Activated CD8-positive, alpha-beta memory T cell treated with anti-CD3 and anti-CD28 coated beads, Interleukin-2, amount 50 U/mL, for 4 hours (primary cell): Measurements from ENCODE around the gene AGAP1.

Source experiments
- DNase-seq: peaks from one replicate; pipeline ENCODE4 v3.0.0-alpha.2; 2020

The AGAP1 gene

GRCh38 chr2:235781775-235782174 lies 287.9 kb downstream of the AGAP1 start:
- DNase-seq: no peak

- no peak for DNase-seq
Observed at GRCh38 chr2:235784788-235785187, 290.9 kb downstream of the AGAP1 start.

GRCh38 chr2:235789552-235789951 lies 295.7 kb downstream of the AGAP1 start:
- no peak for DNase-seq

GRCh38 chr2:235793163-235793752 lies 299.4 kb downstream of the AGAP1 start:
- DNase-seq: no peak

GRCh38 chr2:235799281-235799680 lies 305.4 kb downstream of the AGAP1 start:
- no peak for DNase-seq

GRCh38 chr2:235802542-235802941 lies 308.7 kb downstream of the AGAP1 start:
- DNase-seq: no peak

GRCh38 chr2:235803028-235803427 lies 309.2 kb downstream of the AGAP1 start:
- no peak for DNase-seq

GRCh38 chr2:235804676-235805075 lies 310.8 kb downstream of the AGAP1 start:
- DNase-seq: no peak

GRCh38 chr2:235806986-235807750 lies 313.3 kb downstream of the AGAP1 start:
- no peak for DNase-seq

GRCh38 chr2:235808366-235808765 lies 314.5 kb downstream of the AGAP1 start:
- DNase-seq: no peak

GRCh38 chr2:235810252-235810651 lies 316.4 kb downstream of the AGAP1 start:
- DNase-seq: no peak

- no peak for DNase-seq
Observed at GRCh38 chr2:235810846-235811245, 317.0 kb downstream of the AGAP1 start.

- DNase-seq: no peak
Observed at GRCh38 chr2:235811446-235812184, 317.8 kb downstream of the AGAP1 start.

GRCh38 chr2:235812185-235812665 lies 318.4 kb downstream of the AGAP1 start:
- no peak for DNase-seq

GRCh38 chr2:235813398-235813797 lies 319.6 kb downstream of the AGAP1 start:
- DNase-seq: no peak

GRCh38 chr2:235820571-235820970 lies 326.7 kb downstream of the AGAP1 start:
- no peak for DNase-seq

- no peak for DNase-seq
Observed at GRCh38 chr2:235824331-235824730, 330.5 kb downstream of the AGAP1 start.

- DNase-seq: no peak
Observed at GRCh38 chr2:235825946-235826345, 332.1 kb downstream of the AGAP1 start.

- no peak for DNase-seq
Observed at GRCh38 chr2:235826826-235827225, 333.0 kb downstream of the AGAP1 start.

GRCh38 chr2:235827585-235827992 lies 333.7 kb downstream of the AGAP1 start:
- no peak for DNase-seq

- DNase-seq: no peak
Observed at GRCh38 chr2:235829726-235830125, 335.9 kb downstream of the AGAP1 start.

GRCh38 chr2:235831755-235832154 lies 337.9 kb downstream of the AGAP1 start:
- no peak for DNase-seq

GRCh38 chr2:235832941-235833340 lies 339.1 kb downstream of the AGAP1 start:
- DNase-seq: no peak
